HG03565 (cell line): ENCODE results near the gene C4B.
"Not testable (repeated sequence)": the region's sequence is repeated elsewhere in the genome, so short reads cannot be mapped to it uniquely, and the experiment has no call there.

Source experiments
- ATAC-seq: cut with Tn5 transposase; IDR thresholded peaks from one replicate; pipeline ENCODE4 v1.9.1; 2021; ENCODE audit warnings: mild to moderate bottlenecking, moderate library complexity; ENCODE audit not compliant: unreplicated experiment

Gene C4B

GRCh38 chr6:32014547-32014946, at the start of gene C4B:
Gene C4B (plus strand): TSS chr6:32014795. CDS start chr6:32014846, 51 bp downstream.
- ATAC-seq, result not testable (repeated sequence)

DNA sequence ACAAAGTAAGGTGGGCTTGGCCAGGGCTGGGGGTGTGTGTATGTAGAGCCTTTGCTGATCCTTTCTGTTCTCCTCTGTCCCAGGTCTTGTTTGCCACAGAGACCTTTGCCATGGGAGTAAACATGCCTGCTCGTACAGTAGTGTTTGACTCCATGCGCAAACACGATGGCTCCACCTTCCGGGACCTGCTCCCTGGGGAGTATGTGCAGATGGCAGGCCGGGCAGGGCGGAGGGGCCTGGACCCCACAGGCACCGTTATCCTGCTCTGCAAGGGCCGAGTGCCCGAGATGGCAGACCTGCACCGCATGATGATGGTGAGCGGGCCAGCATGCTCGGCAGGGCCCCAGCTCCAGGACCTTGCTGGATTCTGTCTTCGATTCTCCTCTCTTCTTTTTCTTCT, 48.9 kb upstream of the C4B start:
- ATAC-seq, result no peak

DNA sequence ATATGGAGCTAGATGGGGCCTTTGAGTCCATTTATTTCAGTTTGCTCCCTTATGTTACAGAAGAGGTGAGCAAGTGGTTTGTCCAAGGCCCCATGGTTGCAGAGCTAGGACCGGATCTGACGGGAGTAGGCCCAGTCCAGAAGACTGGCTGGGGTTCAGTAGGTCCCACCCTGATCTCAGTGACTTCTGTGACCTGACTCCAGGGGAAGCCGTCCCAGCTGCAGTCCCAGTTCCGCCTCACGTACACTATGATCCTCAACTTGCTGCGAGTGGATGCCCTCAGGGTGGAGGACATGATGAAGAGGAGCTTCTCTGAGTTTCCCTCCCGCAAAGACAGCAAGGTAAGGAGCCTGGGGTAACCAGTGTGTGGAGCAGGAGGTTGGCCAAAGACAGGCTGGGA, 48.1 kb upstream of the C4B start:
- no peak for ATAC-seq

DNA sequence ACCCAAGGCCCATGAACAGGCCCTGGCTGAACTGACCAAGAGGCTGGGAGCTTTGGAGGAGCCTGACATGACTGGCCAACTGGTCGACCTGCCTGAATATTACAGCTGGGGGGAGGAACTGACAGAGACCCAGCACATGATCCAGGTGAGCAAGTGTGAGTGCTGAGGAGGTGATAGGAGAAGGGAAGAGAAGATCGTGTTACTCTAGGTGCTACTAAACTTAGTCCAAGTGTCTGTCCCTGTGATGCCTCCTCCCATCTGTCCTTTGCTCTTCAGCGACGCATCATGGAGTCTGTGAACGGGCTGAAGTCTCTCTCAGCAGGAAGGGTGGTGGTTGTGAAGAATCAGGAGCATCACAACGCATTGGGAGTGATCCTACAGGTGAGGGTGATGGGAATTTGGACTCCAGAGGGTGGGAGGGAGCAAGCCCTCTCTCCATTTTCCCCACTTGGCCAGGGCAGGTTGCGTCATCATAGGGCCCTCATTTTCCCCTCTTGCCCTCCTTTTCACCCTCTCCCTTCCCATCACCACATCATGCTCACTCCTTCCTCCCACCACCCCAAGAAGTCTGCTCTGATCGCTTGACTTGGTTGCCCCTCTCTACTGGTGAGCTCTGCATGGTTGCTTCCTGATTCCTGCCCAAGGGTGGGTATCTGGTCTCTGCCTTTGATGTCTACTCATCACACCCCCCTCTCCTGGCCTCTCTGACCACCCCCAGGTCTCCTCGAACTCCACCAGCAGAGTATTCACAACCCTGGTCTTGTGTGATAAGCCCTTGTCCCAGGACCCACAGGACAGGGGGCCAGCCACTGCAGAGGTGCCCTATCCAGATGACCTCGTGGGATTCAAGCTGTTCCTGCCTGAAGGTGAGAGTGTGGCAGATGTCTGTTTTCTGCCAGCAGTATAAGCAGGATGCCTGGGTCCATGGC, 47.3 kb upstream of the C4B start:
- ATAC-seq, result no peak

DNA sequence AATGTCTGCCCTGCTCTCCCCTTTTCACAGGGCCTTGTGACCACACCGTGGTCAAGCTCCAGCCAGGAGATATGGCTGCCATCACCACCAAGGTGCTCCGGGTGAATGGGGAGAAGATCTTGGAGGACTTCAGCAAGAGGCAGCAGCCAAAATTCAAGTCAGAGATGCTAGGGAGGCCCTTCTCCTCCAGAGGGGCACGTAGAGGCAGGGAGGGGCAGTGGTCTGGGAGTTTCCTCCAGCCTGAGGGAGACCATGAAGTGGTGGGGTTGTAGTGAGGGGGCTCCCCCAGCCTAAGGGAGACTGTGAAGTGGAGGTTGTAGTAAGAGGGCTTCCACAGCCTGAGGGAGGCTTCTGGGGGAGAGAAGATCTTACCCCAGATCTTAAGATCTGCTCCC, 46.7 kb upstream of the C4B start:
- no peak for ATAC-seq

DNA sequence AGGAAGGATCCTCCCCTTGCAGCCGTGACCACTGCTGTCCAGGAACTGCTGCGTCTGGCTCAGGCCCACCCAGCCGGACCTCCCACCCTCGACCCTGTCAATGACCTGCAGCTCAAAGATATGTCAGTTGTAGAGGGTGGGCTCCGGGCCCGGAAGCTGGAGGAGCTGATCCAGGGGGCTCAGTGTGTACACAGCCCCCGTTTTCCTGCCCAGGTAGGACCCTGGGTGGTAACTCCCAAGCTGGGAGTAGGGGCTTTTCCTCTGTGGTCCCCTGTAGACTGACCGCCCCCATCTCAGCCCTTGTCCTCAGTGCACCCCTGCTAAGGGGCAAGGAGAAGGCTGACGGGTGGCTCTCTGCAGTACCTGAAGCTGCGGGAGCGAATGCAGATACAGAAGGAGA, 46.3 kb upstream of the C4B start:
- no peak for ATAC-seq

DNA sequence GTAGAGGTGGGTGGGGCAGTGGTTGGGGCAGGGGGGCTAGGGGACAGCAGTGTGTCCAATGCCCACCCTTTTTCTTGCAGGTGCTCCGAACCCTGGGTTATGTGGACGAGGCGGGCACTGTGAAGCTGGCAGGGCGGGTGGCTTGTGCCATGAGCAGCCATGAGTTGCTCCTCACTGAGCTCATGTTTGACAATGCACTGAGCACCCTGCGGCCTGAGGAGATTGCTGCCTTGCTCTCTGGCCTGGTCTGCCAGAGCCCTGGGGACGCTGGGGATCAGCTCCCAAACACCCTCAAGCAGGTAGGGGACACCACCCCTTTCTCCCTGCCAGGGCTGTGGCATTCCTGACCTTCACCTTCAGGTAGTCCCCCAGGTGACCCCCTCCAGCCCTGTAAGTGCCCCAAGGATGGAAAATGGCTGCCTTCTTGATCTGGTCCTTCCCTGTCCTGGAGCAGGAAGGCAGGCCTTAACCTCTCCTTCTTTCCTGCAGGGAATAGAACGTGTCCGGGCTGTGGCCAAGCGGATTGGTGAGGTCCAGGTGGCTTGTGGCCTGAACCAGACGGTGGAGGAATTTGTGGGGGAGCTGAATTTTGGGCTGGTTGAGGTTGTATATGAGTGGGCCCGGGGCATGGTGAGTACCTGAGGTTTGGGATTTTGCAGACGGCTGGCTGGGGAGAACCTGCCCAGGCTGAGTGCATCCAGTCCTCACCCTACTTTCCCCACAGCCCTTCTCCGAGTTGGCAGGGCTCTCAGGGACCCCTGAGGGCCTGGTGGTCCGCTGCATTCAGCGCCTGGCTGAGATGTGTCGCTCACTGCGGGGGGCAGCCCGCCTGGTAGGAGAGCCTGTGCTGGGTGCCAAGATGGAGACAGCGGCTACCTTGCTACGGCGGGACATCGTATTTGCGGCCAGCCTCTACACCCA, 45.5 kb upstream of the C4B start:
- ATAC-seq, result no peak

DNA sequence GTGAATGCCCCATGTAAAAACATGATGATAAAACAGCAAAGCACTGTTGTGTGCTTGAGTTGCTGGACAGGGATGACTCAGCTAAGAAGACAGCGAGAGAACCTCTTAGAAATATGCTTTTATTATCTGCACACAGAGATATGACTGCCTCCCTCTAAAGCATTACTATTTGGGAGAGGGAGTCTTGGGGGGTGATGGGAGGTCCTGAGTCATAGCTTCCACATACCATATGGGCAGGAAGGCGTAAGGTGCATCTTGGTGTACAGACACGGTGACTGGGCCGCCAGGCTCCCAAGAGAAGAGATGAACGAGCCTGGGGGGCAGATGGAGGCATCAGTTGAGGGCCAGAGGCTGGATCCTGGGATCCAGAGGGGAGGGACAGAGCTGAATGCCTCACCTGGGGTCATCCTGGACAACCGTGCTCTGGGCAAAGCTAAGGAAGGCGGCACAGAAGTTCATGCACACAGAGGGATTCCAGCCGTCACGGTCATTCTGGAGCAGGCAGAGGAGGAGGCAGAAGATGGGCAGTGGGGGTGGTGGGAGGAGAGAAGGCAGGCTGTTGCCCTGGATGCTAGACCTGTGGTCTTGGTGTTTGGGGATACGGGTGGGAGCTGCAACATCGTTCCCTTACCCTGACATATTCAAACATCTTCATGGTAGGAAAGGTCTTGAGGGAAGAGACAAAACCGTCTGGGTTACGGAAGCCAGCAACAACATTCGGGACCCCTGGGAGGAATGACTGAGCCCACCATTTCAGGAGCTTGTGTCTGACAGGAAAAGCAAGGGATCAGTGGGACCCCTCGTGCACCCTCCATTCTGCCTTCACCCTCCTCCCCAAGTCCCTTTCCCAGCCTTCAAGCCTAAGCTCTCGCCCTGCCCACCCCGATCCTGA, 44.6 kb upstream of the C4B start:
- ATAC-seq, result no peak

DNA sequence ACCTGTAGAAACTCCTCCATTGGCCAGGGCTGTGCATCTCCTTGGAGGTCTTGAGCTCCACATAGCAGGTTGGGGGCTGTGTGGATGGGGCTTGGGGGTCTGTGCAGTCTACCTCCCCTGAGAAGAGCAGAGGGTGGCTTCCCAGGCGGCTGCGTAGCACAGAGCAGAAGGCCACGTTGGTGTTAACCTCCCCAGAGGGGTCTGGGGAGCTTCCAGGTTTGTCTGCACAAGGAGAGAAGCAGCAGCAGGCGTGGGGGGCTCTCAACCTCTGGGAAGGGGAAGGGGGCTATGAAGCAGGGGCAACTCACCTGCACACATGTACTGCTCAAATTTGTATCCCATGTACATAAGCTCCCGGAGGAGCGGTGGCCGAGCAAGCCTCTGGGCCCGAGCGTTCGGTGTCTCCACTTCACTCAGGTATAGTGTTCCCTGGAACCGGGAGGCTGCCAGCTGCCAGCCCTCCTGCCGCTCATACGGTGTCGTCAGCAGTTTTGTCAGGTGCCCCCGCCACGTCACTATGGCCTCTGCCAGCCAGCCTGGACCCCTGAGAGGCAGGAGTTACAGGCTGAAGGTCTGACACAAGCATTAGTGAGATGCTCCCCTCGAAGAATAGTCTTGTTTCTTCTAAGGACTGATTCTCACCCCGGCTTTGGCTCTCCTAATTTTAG, 43.9 kb upstream of the C4B start:
- no peak for ATAC-seq

DNA sequence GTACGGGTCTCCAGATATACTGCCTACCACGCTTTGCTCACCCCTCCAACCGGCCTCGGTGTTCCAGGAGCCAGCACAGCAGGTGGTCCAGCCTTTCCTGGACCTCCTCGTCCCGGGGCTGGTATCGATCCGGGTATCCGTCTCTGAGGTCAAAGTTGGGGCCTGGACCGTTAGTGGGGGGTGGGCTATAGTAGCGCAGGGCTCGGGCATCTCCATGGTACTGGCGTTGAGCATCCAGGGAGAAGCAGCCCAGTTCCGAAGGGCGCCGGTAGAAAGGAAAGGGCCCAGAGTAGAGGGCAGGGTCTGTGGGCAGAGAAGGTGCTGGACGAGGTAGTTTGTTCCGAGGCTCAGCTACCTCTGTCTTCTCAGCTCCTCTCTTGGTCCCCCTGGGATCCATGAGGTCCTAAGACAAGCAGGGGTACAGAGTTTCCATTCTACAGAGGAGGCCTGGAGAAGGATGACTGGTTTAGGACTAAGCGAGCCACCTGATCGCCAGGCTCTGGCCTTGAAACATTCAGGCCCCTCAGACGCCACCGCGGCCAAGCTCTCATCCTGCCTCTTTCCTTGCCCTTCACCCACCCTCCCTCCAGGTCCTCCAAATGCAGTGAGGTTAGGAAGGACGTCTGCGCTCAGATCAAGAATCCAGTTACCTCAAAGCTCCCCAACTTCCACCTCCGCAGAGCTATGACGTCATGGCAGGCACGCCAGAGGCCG, 43.2 kb upstream of the C4B start:
- ATAC-seq, result no peak

DNA sequence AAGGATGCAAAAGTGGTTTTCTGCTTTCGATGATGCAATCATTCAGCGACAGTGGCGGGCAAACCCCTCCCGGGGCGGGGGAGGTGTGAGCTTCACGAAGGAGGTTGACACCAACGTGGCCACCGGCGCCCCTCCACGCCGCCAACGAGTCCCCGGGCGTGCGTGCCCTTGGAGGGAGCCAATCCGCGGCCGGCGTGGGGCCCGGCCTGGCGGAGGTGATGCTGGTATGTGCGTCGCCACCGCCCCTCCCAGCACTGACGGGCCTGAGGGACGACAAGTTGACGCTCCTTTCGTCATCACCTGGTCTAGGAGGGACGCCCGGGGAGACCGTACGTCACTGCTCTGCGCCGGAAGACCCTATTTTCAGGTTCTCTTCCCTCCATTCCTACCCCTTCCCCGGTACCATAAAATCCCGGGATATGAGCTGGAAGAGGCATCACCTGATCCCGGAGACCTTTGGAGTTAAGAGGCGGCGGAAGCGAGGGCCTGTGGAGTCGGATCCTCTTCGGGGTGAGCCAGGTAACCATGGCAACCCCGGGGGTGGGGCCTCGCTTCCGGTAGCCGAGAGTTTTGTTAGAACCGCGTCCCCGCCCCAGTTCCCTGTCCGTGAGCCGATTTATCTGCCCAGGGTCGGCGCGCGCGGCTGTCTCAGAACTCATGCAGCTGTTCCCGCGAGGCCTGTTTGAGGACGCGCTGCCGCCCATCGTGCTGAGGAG, 42.4 kb upstream of the C4B start, which contains the start of gene DXO:
TSS of gene DXO (minus strand) at position 146 of the 716 bp plus-strand sequence. CDS start 463 bp downstream, outside the sequence.
- peak; percentile 74 for ATAC-seq

DNA sequence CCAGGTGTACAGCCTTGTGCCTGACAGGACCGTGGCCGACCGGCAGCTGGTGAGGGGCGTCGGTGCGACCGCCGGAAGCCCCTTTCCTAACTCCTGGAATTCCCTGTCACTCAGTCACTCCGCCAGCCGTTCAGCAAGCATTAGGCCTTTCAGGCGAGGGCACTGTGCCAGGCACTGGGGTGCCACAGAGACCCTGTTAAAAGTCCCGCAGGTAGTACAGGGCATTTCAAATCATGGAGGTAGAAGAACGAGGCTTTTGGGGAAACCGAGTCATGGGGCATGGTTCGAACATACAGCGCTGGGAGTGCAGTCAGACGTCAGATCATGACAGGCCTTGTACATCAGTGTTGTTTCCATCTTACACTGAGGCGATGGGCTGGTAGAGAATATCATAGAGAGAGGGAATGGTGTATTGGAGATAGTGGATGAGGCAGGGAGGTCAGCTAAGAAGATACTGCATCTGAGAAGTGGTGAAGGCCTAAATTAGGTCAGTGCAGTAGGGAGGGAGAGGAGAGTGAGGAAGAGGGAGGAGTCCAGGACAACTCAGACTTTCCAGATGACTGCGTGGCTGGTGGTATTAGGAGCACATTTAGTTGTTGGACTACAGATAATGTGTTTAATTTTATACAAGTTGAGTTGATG, 41.8 kb upstream of the C4B start:
- no peak for ATAC-seq

DNA sequence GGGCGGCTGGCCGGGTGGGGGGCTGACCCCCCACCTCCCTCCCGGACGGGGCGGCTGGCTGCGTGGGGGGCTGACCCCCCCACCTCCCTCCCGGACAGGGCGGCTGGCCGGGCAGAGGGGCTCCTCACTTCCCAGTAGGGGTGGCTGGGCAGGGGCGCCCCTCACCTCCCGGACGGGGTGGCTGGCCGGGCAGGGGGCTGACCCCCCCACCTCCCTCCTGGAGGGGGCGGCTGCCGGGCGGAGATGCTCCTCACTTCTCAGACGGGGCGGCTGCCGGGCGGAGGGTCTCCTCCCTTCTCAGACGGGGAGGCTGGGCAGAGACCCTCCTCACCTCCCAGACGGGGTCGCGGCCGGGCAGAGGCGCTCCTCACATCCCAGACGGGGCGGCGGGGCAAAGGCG, 38.5 kb upstream of the C4B start:
- ATAC-seq, result not testable (repeated sequence)

DNA sequence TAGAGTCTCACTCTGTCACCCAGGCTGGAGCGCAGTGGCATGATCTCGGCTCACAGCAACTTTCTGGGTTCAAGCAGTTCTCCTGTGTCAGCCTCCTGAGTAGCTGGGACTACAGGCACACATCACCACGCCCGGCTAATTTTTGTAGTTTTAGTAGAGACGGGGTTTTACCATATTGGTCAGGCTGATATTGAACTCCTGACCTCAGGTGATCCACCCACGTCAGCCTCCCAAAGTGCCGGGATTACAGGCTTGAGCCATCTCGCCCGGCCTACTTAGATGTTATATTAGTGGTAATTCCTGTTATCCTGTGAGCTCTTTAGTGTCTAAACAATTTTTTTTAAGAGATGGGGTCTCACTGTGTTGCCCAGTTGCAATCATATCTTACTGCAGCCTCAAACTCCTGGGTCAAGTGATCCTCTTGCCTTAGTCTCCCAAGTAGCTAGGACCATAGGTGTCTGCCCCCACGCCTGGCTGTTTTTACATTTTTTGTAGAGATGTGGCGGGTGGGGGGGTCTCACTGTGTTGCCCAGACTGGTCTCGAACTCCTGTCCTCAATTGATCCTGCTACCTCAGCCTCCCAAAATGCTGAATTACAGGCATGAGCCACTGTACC, 36.7 kb upstream of the C4B start:
- ATAC-seq, result no peak

GRCh38 chr6:31978831-31979230, 35.8 kb upstream of the C4B start:
- ATAC-seq, result no peak

DNA sequence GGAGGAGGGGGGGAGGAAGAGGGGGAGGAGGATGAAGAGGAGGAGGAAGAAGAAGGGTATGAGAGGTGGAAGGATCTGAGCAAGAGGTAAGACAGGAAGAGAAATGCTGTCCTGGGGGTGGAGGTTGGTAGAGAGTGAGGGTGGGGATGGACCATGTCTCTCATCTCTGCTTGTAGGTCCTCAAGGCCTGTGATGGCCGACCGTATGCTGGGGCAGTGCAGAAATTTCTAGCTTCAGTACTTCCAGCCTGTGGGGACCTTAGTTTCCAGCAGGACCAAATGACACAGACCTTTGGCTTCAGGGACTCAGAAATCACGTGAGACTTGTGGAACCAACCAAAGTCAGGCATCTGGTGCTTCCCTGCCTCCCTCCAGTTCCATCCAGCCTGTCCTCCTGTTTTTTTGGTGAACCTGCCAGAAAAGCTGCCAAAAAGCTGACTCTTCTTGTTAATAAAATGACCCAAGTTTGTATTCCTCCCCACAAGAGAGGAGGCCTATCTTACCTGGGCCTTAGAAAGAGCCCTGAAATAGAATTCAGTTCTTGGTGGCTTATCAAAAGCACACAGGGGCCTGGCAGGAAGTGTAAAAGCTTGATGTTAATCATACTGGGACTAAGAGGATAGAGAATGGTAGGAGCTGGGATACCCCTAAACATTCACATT, 35.2 kb upstream of the C4B start:
- no peak for ATAC-seq

GRCh38 chr6:31980195-31980876, 34.3 kb upstream of the C4B start:
- not testable (repeated sequence) for ATAC-seq
